ENCODE data around the gene GPATCH8.
"Not testable (repeated sequence)": the region's sequence is repeated elsewhere in the genome, so short reads cannot be mapped to it uniquely, and the experiment has no call there.

The GPATCH8 gene

GRCh38 chr17:44369414-44370023 lies 133.7 kb downstream of the GPATCH8 start:
- not testable (repeated sequence) for FAIRE-seq

- not testable (repeated sequence) for FAIRE-seq
Observed at GRCh38 chr17:44368391-44369243, 134.6 kb downstream of the GPATCH8 start.

DNA sequence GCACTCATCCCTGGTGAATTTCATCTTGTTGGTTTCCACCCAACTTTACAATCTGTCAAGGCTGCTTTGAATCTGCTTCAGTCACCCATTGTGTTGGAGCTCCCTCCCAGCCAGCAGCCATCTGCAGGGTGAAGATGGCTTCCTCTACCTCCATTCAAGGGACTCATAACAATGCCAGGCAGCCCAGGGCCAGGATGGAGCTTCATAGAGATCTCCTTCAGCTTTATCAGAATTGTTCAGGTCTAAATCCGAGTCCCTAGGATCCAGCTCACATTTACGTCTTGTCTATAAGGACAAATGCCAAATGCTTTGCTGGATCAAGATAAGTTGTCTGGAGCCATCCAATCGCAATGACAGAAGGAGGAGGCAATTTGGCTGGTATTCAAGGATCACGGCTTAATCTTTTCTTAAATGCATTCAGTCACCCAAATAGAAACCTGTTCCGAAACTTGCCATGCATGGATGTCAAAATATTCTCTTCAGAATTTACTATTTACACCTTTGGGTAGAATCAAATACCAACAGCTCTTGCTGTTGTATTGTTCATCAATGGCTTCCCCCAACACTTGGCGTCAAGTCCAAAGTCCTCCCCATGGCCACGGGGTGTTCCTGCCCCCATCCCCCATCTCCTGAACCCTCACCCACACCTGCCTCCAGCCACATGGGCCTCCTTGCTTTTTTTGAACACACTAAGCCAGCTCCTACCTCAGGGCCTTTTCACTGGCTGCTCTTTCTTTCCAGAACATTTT lies 135.8 kb downstream of the GPATCH8 start:
- no peak for FAIRE-seq

GRCh38 chr17:44365051-44365450 lies 138.2 kb downstream of the GPATCH8 start:
- not testable (repeated sequence) for FAIRE-seq

DNA sequence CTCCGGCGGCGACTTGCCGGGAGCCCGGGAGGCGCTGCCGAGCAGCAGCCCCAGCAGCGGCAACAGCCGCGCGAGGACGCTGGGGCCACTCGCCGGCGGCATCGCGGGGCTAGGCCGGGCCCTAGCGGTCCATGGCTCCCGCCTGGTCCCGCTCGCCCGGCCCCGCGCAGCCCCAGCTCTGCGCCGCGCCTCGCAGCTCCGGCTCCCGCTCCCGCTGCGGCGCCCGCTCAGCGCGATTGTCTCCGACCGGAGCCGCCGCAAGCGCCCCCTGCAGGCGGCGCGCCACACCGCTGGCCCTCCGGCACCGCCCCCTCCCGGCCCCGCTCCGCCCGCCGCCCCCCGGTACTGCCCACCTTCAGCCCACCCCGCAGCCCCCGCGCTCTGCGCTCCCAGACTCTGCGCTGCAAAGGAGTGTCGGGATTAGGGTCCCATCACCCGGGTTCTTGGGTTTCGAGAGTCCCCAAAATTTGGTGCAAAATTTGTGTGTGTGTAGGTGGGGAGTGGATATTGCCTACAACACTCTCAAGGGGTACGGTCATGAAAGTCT lies 139.5 kb downstream of the GPATCH8 start, which contains the start of gene FAM171A2:
FAM171A2 (minus strand) TSS at position 241 of the 547 bp plus-strand sequence; CDS start at position 102, 139 bp downstream.
- FAIRE-seq: no peak

DNA sequence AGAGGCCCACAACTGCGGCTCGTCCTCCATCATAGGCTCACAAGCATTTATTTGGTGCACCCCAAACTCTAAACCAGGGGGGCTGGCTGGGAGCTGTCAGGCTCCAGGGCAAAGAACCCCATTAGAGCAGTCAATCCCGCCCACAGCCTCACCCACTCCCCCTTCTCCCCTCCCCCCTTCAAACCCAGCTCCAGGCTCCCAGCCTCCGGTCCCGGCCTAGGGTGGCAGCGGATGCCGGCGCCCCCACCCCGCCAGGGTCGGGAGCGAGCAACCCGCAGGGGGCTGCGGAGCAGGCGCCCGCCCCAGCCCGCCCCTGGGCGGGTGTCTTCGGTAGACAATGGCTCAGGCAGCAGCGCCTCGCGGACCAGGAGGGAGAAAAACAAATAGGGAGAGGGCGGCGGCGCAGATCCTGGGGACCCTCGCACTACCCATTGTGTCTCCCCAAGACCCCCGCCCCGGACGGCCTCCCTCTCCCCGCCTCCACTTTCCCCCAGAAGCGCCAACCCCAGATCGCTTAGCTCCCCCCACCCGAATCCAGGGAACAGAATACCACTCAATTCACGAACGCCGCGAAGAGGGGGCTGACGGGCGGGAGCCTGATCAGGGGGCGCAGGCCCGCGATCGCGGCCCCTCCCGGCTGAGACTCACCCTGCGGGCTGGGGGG lies 140.1 kb downstream of the GPATCH8 start:
- no peak for FAIRE-seq

- FAIRE-seq: no peak
Observed at GRCh38 chr17:44362459-44362948, 140.7 kb downstream of the GPATCH8 start.

- FAIRE-seq: no peak
Observed at GRCh38 chr17:44361292-44362260, 141.6 kb downstream of the GPATCH8 start.

DNA sequence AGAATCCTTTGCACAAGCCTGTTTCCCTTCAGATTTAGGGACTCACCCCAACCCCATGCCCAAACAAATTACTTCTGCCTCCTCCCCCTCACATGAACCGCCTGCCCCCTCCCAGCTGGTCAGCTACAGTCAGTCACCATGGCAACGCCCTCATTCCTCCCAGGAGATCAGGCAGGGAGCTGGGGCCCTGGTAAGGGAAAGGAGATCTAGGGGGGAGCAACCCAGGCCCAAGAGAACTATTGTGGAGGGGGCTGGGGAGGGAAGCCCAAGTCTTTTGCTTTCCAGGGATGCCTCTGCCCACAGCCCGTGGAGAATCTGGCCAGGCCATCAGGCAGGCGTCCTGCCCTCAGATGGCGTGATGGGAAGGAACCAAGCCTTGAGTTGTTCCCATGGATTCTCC lies 142.4 kb downstream of the GPATCH8 start:
- FAIRE-seq: no peak

DNA sequence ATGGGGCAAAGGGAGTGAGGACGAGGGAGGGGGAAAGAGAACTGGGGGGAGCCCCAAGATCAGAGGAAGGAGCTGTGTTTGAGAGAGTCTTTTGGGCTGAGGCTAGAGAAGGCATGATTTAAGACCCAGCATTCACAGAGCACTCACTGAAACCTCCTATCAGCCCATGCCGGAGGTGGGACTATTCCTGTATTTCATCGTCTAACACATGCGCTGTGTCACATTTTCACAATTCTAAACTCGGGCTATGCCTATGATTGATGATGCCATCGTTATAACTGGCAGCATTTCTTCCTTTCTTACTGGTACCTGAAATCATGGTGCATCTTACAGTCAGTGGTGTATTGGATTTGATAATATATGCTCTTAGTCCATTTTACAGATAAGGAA lies 143.1 kb downstream of the GPATCH8 start:
- no peak for FAIRE-seq

DNA sequence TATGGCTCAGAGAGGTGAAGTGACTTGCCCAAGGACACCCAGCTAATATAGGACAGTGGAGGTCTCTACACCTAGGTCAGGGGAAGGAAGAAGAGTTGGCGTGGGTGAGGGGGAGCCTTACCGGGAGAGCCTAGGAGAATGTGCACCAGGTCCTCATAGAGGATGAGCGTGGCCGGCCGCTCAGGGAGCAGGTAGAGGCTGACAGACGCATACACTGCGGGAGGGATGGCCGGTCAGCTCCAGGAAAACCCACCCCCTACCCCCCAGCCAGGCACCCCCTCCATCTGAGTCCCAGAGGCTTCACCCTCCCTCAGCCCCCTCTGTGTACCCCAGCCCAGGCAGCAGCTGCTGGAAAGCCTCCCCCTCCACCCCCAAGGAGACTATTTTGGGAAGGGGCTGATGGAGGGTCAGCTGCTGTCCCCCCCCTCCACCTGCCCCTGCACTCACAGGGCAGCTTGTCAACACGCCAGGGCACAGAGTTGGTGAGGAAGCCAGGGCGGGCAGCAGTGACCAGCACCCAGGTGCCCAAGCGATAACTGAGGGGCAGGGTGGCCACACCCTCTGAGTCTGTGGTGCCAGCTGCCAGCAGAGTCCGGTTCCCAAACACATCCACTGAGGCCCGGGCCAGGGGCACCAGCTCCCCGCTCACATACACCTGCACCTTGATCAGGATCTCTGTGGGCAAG lies 143.6 kb downstream of the GPATCH8 start:
- FAIRE-seq: no peak

DNA sequence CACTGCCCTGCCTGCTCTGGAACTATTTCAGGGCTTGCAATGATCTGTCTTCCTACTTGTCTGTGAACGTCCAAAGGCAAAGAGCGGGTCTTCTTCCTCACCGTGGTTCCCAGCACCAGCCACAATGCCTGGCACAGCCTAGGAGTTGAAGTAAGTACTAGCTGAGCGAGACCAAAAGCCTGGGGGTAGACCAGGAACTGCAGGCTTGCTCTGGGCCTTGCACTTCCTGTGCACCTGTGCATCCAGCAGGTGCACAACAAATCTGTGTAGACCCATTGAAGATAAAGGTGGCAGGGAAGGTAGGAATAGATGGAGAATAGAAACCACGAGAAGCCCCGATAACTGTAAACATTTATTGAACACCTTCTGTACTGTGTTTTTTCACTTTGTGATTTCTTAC lies 144.2 kb downstream of the GPATCH8 start:
- no peak for FAIRE-seq

DNA sequence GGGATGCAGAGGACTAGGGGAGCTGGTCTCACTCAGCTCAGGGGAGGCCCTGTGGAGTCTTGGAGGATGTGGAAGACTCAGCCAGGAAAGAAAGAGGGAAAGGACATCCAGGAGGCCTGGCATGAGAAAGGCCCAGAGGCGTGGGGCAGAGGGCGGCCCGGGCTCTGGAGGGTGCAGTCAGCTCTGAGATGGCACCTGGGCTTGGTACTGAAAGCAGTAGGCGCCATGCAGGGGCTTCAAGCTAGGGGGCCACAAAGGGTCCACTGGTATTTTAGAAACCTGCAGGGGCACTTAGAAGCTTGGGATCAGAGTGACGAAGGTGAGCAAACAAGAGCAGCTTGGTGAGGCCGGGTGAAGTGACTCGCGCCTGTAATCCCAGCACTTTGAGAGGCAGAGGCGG lies 145.1 kb downstream of the GPATCH8 start:
- FAIRE-seq: no peak

GRCh38 chr17:44356241-44356640 lies 147.0 kb downstream of the GPATCH8 start:
- no peak for FAIRE-seq

DNA sequence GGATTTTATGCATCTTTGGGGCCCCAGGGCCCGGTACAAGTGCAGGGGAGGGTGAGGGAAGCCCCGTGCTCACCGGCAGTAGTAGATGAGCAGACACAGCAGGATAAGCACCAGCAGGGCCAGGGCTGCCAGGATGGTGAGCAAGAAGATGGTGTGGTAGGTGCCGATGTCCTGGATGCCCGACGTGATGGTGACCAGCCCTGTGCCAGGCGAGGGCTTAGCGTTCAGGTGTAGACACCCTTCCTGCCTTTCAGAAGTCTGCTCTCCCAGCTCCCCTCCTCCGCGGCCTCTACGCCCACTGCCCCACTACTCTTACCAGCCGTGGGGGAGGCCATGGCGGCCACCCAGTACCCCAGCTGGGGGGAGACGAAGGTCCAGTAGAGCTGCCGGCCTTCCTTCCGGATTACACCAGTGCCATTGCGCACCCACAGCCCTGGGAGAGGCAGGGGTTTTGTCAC lies 147.5 kb downstream of the GPATCH8 start:
- FAIRE-seq: no peak

DNA sequence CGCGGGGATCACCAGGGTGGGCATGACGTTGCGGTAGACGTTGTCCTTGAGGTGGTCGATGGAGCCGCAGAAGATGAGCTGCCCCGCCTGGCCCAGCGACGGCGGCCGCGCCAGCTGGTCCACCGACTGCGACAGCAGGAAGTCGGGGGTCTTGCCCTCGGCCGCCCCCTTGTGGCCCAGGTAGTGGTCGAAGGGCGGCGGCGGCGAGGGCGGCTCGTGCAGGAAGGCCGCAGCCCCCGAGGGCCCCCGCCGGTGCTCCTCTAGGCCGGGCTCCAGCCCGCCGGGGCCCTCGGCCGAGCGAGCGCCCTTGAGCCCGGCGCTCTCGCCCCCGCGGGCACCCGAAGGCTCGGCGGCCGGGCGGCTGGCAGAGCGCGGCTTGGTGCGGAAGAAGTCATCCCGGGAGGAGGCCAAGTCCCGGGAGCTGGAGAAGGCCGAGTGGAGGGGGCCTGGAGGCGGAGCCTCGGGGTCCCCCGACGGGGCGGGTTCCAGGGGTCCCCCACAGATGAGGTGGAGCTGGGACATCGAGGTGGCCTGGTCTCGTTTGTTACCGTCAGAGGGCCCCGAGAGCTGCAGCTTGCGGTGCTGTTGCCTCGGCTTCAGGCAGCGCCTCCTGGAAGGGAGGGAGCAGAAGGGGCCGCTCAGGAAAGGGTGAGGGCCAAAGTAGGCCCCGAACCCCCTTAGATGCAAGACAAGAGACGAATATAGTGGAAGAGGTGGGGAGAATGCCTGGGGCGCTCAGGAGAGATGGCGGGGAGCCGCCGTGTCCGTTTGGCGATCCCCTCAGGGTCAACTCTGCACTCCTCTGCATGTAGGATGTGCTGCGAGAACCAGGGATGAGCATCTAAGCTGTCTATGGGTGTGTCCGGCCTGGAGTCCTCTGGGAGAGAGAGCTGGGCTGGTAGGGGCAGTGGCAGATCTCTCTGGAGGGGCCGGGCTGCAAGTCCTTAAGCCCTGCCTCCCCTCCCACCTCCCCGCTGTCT lies 148.3 kb downstream of the GPATCH8 start:
- no peak for FAIRE-seq

DNA sequence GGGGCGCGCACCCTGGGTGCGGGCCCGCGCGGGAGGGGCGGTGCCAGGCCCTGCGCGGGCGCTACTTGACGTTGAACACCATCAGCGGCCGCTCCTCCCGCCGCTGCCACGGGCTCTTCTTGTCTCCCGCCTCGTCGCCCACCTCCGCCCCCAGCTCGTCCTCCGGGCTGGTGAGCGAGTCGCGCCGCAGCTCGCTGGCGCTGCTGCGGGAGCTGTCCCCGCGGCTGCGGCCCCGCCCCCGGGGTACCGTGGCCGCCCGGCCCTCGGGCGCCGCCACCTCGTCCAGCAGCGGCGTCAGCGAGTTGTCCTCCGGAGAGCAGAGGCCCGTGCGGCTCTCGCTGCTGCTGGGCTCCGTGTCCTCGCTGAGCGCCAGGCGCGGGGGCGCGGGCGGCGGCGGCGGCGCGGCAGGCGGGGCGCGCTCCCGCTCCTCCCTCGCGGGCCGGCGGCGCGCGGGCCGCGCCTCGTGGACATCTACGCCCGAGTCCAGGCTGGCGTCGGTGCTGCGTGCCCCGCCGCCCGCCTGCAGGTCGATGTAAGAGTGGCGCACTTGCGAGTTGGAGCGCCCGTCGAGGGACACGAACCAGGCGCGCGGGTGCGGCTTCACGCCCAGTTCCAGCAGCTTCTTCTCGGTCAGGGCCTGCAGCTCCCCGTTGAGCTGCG lies 149.4 kb downstream of the GPATCH8 start:
- FAIRE-seq: no peak

- no peak for FAIRE-seq
Observed at GRCh38 chr17:44352828-44353671, 150.2 kb downstream of the GPATCH8 start.
